Islet precursor cell (in vitro differentiated cells): Measurements from ENCODE around the gene DDX52.

ENCODE experiments used
- DNase-seq: peaks from one replicate; pipeline ENCODE4 v3.0.0-alpha.2; 2018

DDX52 gene

DNA sequence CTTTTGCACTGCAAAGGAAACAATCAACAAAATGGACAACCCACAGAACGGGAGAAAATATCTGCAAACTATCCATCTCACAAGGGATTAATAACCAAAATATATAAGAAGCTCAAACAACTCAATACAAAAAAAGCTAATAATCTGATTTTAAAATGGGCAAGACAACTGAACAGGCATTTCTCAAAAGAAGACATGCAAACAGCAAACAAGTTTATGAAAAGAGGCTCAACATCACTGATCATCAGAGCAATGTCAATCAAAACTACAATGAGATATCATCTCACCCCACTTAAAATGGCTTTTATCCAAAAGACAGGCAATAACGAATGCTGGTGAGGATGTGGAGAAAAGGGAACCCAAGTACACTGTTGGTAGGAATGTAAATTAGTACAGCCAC is 68.8 kb downstream of the DDX52 start:
- no peak for DNase-seq

GRCh38 chr17:37571674-37572073 is 71.6 kb downstream of the DDX52 start:
- DNase-seq, result no peak

DNA sequence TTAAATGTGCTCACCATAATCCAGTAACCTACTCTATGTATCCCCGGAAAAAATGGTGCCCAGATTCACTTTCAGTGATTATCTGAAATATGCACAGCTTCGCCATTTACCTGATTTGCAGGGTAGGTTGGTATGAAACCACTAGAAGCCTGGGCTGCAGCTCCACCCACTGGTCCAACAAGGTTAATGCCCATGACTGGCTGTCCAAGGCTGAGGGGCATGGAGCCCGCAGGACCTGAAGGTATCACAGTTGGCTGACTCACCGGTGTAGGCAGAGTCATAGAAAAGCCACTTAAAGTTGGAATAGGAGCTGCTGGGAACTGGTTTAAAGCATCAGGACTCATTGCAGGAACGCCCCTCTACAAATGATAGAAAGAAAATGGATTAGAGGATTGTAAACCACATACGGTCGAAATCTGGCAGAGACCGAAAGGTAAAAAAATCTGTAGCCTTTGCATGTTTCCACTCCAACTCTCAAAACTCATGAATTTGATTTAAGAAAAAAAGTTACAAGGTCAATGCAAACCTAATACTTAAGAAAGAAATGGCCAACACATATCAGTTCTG is 72.6 kb downstream of the DDX52 start:
- peak; percentile 93 for DNase-seq

DNA sequence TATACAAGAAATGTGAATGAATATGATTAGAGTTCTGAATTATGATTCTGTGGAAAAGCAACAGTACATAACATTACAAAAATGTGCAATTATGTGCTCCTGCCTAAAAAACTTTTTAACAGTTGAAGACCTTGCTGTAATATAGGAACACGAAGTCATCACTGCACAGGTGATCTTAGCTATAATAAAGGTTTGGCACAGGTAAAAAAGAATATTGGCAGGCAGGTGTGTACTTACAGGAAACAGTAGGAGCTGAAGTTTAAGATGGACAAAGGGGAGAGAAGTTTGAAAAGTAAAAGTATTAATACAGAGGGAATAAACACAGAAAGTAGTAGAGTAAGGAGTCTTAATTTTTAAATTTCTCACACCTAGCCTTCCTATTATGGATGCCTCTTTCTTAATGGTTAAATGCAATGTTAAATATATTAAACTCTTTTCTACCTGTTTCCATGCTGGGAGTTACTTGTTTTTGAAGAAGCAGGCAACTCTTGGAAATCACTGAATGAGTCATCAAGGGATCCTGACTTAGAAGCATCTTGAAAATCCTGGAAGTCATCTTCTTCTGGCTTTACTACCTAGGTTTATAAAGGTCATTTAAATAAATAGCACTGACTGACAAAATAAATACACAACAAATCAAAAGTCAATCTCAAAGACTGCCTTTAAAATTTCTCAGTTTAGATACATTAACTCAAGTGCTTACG is 74.7 kb downstream of the DDX52 start:
- DNase-seq, result no peak

DNA sequence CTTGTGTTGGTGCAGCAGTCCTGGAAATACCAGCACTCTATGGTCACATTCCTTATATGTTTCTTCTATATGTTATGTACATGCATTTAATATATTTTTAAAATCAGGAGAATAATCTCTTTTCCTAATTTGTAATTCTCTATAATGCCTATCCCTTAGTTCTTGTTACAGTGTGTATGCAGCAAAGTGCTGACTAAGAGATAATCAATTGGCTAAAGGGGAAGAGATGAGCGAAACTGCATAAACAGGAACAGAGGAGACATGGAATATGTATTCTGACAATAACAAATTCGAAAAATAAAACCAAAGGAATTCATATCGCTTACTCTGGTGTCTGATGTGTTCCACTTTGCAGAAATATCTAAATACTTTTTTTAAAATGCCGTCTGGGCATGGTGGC is 75.7 kb downstream of the DDX52 start:
- DNase-seq, result no peak

DNA sequence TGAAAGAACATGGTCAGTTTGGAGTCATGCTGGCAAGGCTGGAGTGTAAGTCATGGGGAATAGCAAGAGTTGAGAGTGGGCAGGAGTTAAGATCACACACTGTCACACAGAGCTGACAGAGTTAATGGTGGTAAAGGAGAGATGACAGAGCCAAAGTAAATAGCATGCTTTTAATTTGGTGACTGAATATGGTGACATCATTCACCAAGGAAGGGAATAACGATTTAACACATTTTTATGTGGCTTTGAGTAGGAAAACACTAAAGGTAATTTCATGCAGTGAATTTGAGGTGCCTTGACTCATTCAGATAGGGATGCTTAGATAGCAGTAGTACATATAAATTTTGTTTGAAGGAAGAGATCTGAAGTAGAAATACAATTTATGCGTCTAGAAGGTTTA is 76.1 kb downstream of the DDX52 start:
- no peak for DNase-seq

DNA sequence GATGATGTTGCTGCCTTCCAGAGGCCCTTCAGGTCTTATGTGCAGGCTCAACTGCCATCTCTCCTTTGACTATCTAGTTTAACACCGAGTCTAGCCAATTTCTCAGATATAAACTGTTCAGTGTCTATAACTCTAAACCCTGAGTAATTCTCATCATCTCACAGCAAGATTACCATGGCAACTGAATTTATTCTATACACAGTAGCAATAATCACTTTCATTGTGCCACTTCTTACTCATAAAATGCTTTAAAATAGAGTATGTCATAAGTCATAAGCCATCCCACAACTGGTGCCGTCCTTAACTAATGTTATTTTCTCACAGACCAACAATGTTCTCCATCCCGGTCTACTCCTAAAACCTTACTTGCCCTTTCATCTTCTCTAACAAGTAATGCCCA is 79.0 kb downstream of the DDX52 start:
- DNase-seq, result no peak

DNA sequence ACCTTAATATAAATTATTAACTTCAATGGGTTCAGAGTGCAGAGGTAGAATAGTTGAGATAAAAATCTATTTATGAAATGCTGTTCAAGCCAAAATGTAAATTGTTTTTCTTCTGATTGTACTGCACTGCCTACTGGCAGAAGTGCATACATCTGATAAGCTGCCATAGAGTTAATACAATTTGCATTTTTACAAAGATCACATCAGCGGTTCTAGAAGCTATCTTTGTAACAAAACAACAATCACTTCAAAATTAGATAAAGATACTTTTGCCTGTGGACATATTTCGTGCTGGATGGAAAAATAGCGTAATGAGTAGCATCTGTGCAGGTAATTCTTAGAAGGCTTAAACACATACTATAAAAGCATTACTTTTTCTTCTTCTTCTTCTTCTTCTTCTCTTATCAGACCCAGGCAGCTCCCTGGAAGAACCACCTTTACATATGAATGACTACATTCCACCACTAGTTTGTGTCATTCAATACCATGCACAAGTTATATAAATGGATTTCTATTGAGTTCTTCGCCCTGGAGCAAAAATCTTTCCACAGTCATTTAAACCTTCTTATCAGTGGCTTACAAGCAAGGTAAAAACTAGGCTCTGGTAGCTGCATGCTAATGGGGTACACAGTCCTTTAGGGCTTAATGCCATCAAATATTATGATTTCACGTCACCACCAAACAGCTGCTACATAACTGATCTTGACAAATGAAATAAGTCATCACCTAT is 81.1 kb downstream of the DDX52 start:
- no peak for DNase-seq
